RWPE1 (cell line): ENCODE data around the gene PEX11B.

Experiments used
- CTCF ChIA-PET: fragments of 350-600 bp; sonication (Branson Sonifier 250); formaldehyde crosslinking; extraction: SDS; loops from one replicate; lab custom pipeline; 2021; lab: Yijun Ruan, JAX
- POLR2A ChIA-PET: fragments of 400-600 bp; formaldehyde crosslinking; extraction: SDS; loops from one replicate; lab custom pipeline; 2020; ENCODE audit warnings: antibody characterized with exemption; ENCODE audit not compliant: low non-redundant PET; lab: Yijun Ruan, JAX
- DNase-seq: peaks from one replicate; pipeline ENCODE4 v3.0.0; 2012; ENCODE audit warnings: low spot score
- H3K27ac ChIP-seq: fragments of 450-650 bp; 2 replicates; pipeline ENCODE4 v1.5.1; 2017
- CTCF ChIP-seq: fragments of 450-650 bp; conservative IDR thresholded peaks from 2 replicates; pipeline ENCODE4 v1.5.1; 2017; ENCODE audit warnings: low read depth, mild to moderate bottlenecking

The PEX11B gene

GRCh38 chr1:145917595-145917994, 922 bp downstream of the PEX11B start:
- no peak for DNase-seq
- ChIA-PET CTCF (interaction anchor here (1.1 kb wide), 1 partner anchor 10 kb away, joined by 4 read pairs; the partner anchor contains the start of gene RBM8A), POLR2A (no interaction called here)
- H3K27ac ChIP-seq, result peak overlapping the region; percentile 92
- no peak for TF ChIP-seq CTCF

- H3K27ac ChIP-seq, result peak overlapping the region; percentile 92
- no peak for TF ChIP-seq CTCF
- DNase-seq, result no peak
- CTCF ChIA-PET, result interaction anchor here (0.8 to 2.0 kb wide), 2 partner anchors 25 to 71 kb away, joined by 3 to 8 read pairs; partner anchors contain the start of gene NUDT17
- POLR2A ChIA-PET, result no interaction called here
These were observed 1.8 kb downstream of the PEX11B start for GRCh38 chr1:145916745-145917144.

- ChIA-PET POLR2A (no interaction called here), CTCF (interaction anchor here (2.0 kb wide), 1 partner anchor 20 kb away, joined by 9 read pairs; no protein-coding TSS in a partner anchor)
- TF ChIP-seq CTCF, result no peak
- DNase-seq, result no peak
- H3K27ac ChIP-seq, result peak overlapping the region; percentile 55
These were observed 6.3 kb downstream of the PEX11B start for GRCh38 chr1:145912128-145912641.

- peak overlapping the region; percentile 50; the same call in 1 of the 2 replicates for H3K27ac ChIP-seq
- no peak for TF ChIP-seq CTCF
- DNase-seq, result no peak
- CTCF ChIA-PET, result interaction anchor here (0.7 to 4.0 kb wide), 3 partner anchors 13 to 113 kb away, joined by 3 to 27 read pairs (median 4); no protein-coding TSS in a partner anchor
- POLR2A ChIA-PET, result no interaction called here
These were observed 9.9 kb downstream of the PEX11B start for GRCh38 chr1:145908653-145909052.

GRCh38 chr1:145906954-145907753, 11.4 kb downstream of the PEX11B start:
- no peak for DNase-seq
- ChIA-PET CTCF (interaction anchor here (1.5 to 4.0 kb wide), 2 partner anchors 15 to 62 kb away, joined by 6 to 27 read pairs; partner anchors contain the start of gene NUDT17), POLR2A (no interaction called here)
- H3K27ac ChIP-seq, result peak overlapping the region; percentile 51
- no peak for TF ChIP-seq CTCF

GRCh38 chr1:145901312-145902021, 17.1 kb downstream of the PEX11B start:
- no peak for TF ChIP-seq CTCF
- POLR2A ChIA-PET, result no interaction called here

More at GRCh38 chr1:145901312-145902021, 17.1 kb downstream of the PEX11B start:
- DNase-seq, result no peak
- H3K27ac ChIP-seq, result no peak overlapping the region
- CTCF ChIA-PET, result no interaction called here
